Measurements from ENCODE around the gene STRIP2.
"Not testable (repeated sequence)": the region's sequence is repeated elsewhere in the genome, so short reads cannot be mapped to it uniquely, and the experiment has no call there.

The STRIP2 gene

GRCh38 chr7:129469930-129470329, 35.7 kb downstream of the STRIP2 start:
- TF ChIP-seq CTCF (IDR thresholded peaks at IDR 0.05; ENCODE audit: extremely low read depth, insufficient read depth, missing control alignments), result no peak

GRCh38 chr7:129470411-129470810, 36.2 kb downstream of the STRIP2 start:
- DNase-seq (ENCODE audit: low spot score), result no peak
- in situ Hi-C loops (cut with MboI; ENCODE audit: low pct_unique_long_range_greater_than_20kb, low sequenced_read_pairs, unreplicated experiment), result loop anchor here (25.0 kb wide), 2 partner anchors 108 to 258 kb away; no protein-coding TSS in a partner anchor
- no peak for TF ChIP-seq CTCF (IDR thresholded peaks at IDR 0.05; ENCODE audit: extremely low read depth, insufficient read depth, missing control alignments)

More at GRCh38 chr7:129469930-129470329, 35.7 kb downstream of the STRIP2 start:
- DNase-seq (ENCODE audit: low spot score), result no peak
- in situ Hi-C loops (cut with MboI; ENCODE audit: low pct_unique_long_range_greater_than_20kb, low sequenced_read_pairs, unreplicated experiment), result loop anchor here (25.0 kb wide), 2 partner anchors 108 to 258 kb away; no protein-coding TSS in a partner anchor

- in situ Hi-C loops (cut with MboI; ENCODE audit: low pct_unique_long_range_greater_than_20kb, low sequenced_read_pairs, unreplicated experiment), result loop anchor here (25.0 kb wide), 2 partner anchors 109 to 259 kb away; no protein-coding TSS in a partner anchor
- no peak for TF ChIP-seq CTCF (IDR thresholded peaks at IDR 0.05; ENCODE audit: extremely low read depth, insufficient read depth, missing control alignments)
- DNase-seq (ENCODE audit: low spot score), result no peak
Observed at GRCh38 chr7:129471402-129471827, 37.2 kb downstream of the STRIP2 start.

GRCh38 chr7:129475931-129476330, 41.7 kb downstream of the STRIP2 start:
- in situ Hi-C loops (cut with MboI; ENCODE audit: low pct_unique_long_range_greater_than_20kb, low sequenced_read_pairs, unreplicated experiment), result not testable (repeated sequence)

GRCh38 chr7:129476398-129476797, 42.2 kb downstream of the STRIP2 start:
- in situ Hi-C loops (cut with MboI; ENCODE audit: low pct_unique_long_range_greater_than_20kb, low sequenced_read_pairs, unreplicated experiment); DNase-seq (ENCODE audit: low spot score): not testable (repeated sequence)

More at GRCh38 chr7:129475931-129476330, 41.7 kb downstream of the STRIP2 start:
- DNase-seq (ENCODE audit: low spot score), result not testable (repeated sequence)

- TF ChIP-seq CTCF (IDR thresholded peaks at IDR 0.05; ENCODE audit: extremely low read depth, insufficient read depth, missing control alignments), result no peak
- in situ Hi-C loops (cut with MboI; ENCODE audit: low pct_unique_long_range_greater_than_20kb, low sequenced_read_pairs, unreplicated experiment), result no loop called here
- DNase-seq (ENCODE audit: low spot score), result no peak
Observed at GRCh38 chr7:129479831-129480230, 45.6 kb downstream of the STRIP2 start.

GRCh38 chr7:129480674-129481363, 46.6 kb downstream of the STRIP2 start:
- TF ChIP-seq CTCF (IDR thresholded peaks at IDR 0.05; ENCODE audit: extremely low read depth, insufficient read depth, missing control alignments), result no peak
- DNase-seq (ENCODE audit: low spot score), result no peak
- in situ Hi-C loops (cut with MboI; ENCODE audit: low pct_unique_long_range_greater_than_20kb, low sequenced_read_pairs, unreplicated experiment), result no loop called here

- in situ Hi-C loops (cut with MboI; ENCODE audit: low pct_unique_long_range_greater_than_20kb, low sequenced_read_pairs, unreplicated experiment); DNase-seq (ENCODE audit: low spot score): not testable (repeated sequence)
Observed at GRCh38 chr7:129481376-129481775, 47.1 kb downstream of the STRIP2 start.

All from GM13977 (cell line).